HL-60/S4 treated with phorbol 12-myristate 13-acetate at 8.2 ng/mL for 4 days and 3 days (cell line): ENCODE measurements around the gene RIT2.

Experiments used
- in situ Hi-C: fragments of 300-500 bp; cut with MboI; formaldehyde crosslinking; loops from 2 replicates; pipeline ENCODE4 v1.15.0; 2022; ENCODE audit warnings: low sequenced_read_pairs

RIT2 gene

GRCh38 chr18:42706618-42707017, 408.9 kb downstream of the RIT2 start:
- in situ Hi-C loops, result no loop called here

- in situ Hi-C loops, result no loop called here
Observed at GRCh38 chr18:42706029-42706608, 409.4 kb downstream of the RIT2 start.
